ENCODE measurements around the gene TECPR2. TPM values are rescaled to one million over a fixed set of nuclear protein-coding genes. Genes with fewer than 3 reads are reported as not detected.
"Not testable (repeated sequence)": the region's sequence is repeated elsewhere in the genome, so short reads cannot be mapped to it uniquely, and the experiment has no call there.

Gene TECPR2
- total and polyA plus RNA-seq, 2 donors, result 7.6 to 8.3 TPM

DNA sequence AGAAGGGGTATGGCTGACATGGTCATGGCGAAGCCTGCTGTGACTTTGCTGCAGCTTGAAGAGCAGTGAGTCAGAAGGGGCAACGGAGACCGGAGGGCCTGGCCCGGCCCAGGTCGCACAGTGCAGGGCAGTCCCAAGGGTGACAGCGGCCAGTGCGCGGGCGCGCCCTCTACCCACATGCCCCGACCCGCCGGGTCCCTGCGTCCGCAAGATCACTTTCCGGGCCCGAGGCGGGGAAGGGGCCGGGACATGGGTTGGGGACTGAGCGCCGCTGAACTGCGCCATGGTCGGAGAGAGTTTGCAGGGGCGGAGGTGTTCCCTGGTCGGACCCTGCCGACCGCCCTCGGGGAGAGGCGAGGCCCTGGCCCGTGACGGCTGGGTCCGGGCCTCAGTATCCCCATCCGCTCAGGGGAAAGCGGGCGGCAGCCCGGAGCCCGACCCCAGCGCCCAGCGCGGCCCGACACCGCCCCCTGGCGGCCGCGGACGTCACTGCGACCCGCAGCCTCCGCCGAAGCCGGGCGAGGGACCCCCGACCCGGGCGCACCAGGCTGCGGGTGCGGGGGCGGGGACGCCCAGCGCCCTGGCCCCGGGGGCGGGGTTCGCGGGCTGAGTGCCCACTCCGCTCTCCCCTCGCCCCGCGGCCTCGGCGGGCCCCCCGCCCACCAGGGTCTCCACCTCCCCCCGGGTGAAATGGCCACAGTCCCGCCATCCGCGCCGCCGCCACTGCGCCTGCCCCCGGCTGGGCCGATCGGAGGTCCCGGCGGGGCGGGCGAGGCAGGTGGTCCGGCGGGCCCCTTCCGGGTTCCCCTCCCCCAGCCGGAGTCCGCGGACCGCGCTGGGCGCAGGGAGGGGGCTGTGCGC lies 154.0 kb downstream of the TECPR2 start:
- 2% methylated on average over 95 of the region's 95 CpGs for WGBS
- peak in 7 of 9 donors; percentile 36 to 75 (median 41) for DNase-seq (ENCODE audit: low read depth in 6 of 9, low spot score in 9 of 9)
- Histone ChIP-seq H3K27me3 (ENCODE audit: control insufficient read depth in 2 of 2, insufficient read depth in 1 of 2, low read length in 1 of 2) (peaks cover 2 to 34% of the 10 kb centered on the region in 2 donors), H3K27ac (ENCODE audit: low read depth in 1 of 2, low read length in 1 of 2) (no peak overlapping the region), H3K36me3 (ENCODE audit: control insufficient read depth in 2 of 2, insufficient read depth in 2 of 2, low read length in 1 of 2) (no peaks in the 10 kb centered on the region), H3K4me1 (ENCODE audit: control insufficient read depth in 2 of 2, insufficient read depth in 2 of 2, low read length in 2 of 2) (peaks cover 3 to 10% of the 10 kb centered on the region in 2 donors), H3K4me3 (ENCODE audit: low read length in 2 of 2) (peak overlapping the region; percentile 43 to 64), H3K9me3 (ENCODE audit: control insufficient read depth in 2 of 2, insufficient read depth in 1 of 2, low read length in 1 of 2) (peaks cover 0 to 4% of the 10 kb centered on the region in 2 donors)

DNA sequence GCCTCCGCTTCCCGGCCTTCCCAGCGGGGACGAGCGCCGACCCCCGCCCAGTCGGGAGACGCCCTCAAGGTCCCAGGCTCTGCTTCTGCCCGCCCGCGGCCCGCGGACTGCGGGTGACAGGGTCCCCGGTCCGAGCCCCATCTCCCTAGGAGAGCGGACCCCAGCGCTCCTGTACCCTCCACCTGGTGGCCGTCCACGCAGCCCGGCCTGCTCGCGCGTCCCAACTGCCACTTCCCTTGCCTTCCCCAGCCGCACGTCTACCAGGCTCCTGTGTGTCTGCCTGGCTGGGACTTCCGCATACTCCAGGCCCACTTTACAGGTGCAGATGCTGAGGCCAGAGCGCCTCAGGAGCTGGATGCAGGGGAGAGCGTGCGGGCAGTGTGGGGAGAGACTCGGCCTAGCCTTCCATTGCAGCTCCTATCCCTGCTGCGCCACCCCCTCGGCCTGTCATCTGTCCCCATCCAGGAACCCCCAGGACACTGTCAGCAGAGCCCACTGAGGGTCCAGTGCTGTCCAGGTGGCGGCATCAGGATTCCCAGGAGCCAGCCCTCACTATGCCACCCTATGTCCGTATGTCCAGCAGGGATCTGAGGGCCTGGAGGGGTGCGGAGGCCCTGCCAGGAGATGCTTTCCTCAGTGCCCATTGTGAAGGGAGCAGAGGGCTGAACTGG lies 154.8 kb downstream of the TECPR2 start:
- DNase-seq (ENCODE audit: low read depth in 6 of 9, low spot score in 9 of 9), result peak in 1 of 9 donors; percentile 16
- H3K36me3 ChIP-seq (ENCODE audit: control insufficient read depth in 2 of 2, insufficient read depth in 2 of 2, low read length in 1 of 2), result no peaks in the 10 kb centered on the region
- H3K27ac ChIP-seq (ENCODE audit: low read depth in 1 of 2, low read length in 1 of 2), result no peak overlapping the region
- peak overlapping the region in 1 of 2 donors; percentile 64 for H3K4me3 ChIP-seq (ENCODE audit: low read length in 2 of 2)
- H3K4me1 ChIP-seq (ENCODE audit: control insufficient read depth in 2 of 2, insufficient read depth in 2 of 2, low read length in 2 of 2), result peaks cover 3 to 10% of the 10 kb centered on the region in 2 donors
- 33% methylated on average over 37 of the region's 37 CpGs for WGBS
- peaks cover 0 to 4% of the 10 kb centered on the region in 2 donors for H3K9me3 ChIP-seq (ENCODE audit: control insufficient read depth in 2 of 2, insufficient read depth in 1 of 2, low read length in 1 of 2)
- H3K27me3 ChIP-seq (ENCODE audit: control insufficient read depth in 2 of 2, insufficient read depth in 1 of 2, low read length in 1 of 2), result peaks cover 2 to 34% of the 10 kb centered on the region in 2 donors

DNA sequence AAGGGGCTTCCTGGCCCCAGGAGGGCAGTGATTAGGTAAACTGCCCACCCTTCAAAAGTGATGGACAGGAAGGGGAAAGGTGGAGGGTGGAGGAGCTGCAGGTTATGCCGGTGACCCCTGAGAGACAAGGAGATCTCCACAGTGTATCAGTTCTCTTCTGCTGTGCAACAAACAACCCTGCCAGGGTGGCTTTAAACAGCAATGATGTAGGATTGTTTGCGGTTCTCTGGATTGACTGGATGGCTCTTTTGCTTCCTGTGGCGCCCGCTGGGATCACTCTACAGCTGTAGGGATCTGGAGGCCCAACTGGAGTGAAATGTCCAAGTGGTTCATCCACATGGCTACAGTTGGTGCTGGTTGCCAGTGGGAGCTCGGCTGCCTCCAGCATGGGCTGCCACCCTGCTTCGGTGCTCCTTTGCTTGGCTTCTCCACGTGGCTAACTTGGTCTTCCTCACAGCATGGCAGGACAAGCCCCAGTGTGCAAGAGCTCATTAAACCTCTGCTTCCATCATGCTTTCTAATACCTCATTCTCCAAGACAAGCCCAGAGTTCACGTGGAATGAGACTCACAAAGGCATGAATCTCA lies 155.4 kb downstream of the TECPR2 start:
- peaks cover 3 to 13% of the 10 kb centered on the region in 2 donors for H3K4me1 ChIP-seq (ENCODE audit: control insufficient read depth in 2 of 2, insufficient read depth in 2 of 2, low read length in 2 of 2)
- H3K27ac ChIP-seq (ENCODE audit: low read depth in 1 of 2, low read length in 1 of 2), result no peak overlapping the region
- no peak for DNase-seq (ENCODE audit: low read depth in 6 of 9, low spot score in 9 of 9)
- WGBS, result 94% methylated on average over 8 of the region's 8 CpGs
- H3K4me3 ChIP-seq (ENCODE audit: low read length in 2 of 2), result no peak overlapping the region
- peaks cover 0 to 4% of the 10 kb centered on the region in 2 donors for H3K9me3 ChIP-seq (ENCODE audit: control insufficient read depth in 2 of 2, insufficient read depth in 1 of 2, low read length in 1 of 2)
- H3K27me3 ChIP-seq (ENCODE audit: control insufficient read depth in 2 of 2, insufficient read depth in 1 of 2, low read length in 1 of 2), result peaks cover 2 to 34% of the 10 kb centered on the region in 2 donors
- no peaks in the 10 kb centered on the region for H3K36me3 ChIP-seq (ENCODE audit: control insufficient read depth in 2 of 2, insufficient read depth in 2 of 2, low read length in 1 of 2)

DNA sequence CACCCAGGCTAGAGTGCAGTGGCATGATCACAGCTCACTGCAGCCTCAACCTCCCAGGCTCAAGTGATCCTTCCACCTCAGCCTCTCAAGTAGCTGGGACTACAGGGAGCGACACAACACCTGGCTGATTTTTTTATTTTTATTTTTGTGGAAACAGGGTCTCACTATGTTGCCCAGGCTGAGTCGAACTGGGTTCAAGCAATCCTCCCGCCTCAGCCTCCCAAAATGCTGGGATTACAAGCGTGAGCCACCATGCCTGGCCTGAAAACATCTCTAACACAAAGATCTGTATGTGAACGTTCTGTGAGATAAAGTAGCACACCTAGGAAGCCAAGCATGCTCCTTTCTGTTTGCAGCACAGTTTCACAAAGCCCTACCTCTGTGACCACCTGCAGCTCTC lies 157.0 kb downstream of the TECPR2 start:
- H3K36me3 ChIP-seq (ENCODE audit: control insufficient read depth in 2 of 2, insufficient read depth in 2 of 2, low read length in 1 of 2); H3K27ac ChIP-seq (ENCODE audit: low read depth in 1 of 2, low read length in 1 of 2): not testable (repeated sequence)
- whole genome bisulfite sequencing, result 88% methylated on average over 5 of the region's 5 CpGs

DNA sequence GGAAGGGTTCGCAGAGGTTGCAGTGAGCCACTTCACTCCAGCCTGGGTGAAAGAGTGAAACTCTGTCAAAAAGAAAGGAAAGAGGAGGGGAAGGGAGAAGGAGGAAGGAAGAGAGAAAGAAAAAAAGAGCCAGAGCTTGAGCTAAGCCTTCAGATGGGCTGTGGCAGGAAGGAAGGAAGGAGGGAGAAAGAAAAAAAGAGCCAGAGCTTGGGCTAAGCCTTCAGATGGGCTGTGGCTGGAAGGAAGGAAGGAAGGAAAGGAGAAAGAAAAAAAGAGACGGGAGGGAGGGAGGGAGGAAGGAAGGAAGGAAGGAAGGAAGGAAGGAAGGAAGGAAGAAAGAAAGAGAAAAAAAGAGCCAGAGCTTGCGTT lies 160.4 kb downstream of the TECPR2 start:
- DNase-seq (ENCODE audit: low read depth in 6 of 9, low spot score in 9 of 9), result no peak
- WGBS, result 49% methylated on average over 3 of the region's 3 CpGs
- Histone ChIP-seq H3K36me3 (ENCODE audit: control insufficient read depth in 2 of 2, insufficient read depth in 2 of 2, low read length in 1 of 2) (no peaks in the 10 kb centered on the region), H3K4me3 (ENCODE audit: low read length in 2 of 2) (no peak overlapping the region), H3K27ac (ENCODE audit: low read depth in 1 of 2, low read length in 1 of 2) (no peak overlapping the region), H3K27me3 (ENCODE audit: control insufficient read depth in 2 of 2, insufficient read depth in 1 of 2, low read length in 1 of 2) (peaks cover 0 to 20% of the 10 kb centered on the region in 2 donors), H3K4me1 (ENCODE audit: control insufficient read depth in 2 of 2, insufficient read depth in 2 of 2, low read length in 2 of 2) (peaks cover 9 to 27% of the 10 kb centered on the region in 2 donors), H3K9me3 (ENCODE audit: control insufficient read depth in 2 of 2, insufficient read depth in 1 of 2, low read length in 1 of 2) (no peaks in the 10 kb centered on the region)

More for the DNA sequence above, 157.0 kb downstream of the TECPR2 start:
- H3K9me3 ChIP-seq (ENCODE audit: control insufficient read depth in 2 of 2, insufficient read depth in 1 of 2, low read length in 1 of 2); H3K4me3 ChIP-seq (ENCODE audit: low read length in 2 of 2): not testable (repeated sequence)
- H3K4me1 ChIP-seq (ENCODE audit: control insufficient read depth in 2 of 2, insufficient read depth in 2 of 2, low read length in 2 of 2), result peaks cover 12 to 27% of the 10 kb centered on the region in 2 donors
- DNase-seq (ENCODE audit: low read depth in 6 of 9, low spot score in 9 of 9), result peak in 1 of 9 donors; percentile 18
- peaks cover 2 to 40% of the 10 kb centered on the region in 2 donors for H3K27me3 ChIP-seq (ENCODE audit: control insufficient read depth in 2 of 2, insufficient read depth in 1 of 2, low read length in 1 of 2)

DNA sequence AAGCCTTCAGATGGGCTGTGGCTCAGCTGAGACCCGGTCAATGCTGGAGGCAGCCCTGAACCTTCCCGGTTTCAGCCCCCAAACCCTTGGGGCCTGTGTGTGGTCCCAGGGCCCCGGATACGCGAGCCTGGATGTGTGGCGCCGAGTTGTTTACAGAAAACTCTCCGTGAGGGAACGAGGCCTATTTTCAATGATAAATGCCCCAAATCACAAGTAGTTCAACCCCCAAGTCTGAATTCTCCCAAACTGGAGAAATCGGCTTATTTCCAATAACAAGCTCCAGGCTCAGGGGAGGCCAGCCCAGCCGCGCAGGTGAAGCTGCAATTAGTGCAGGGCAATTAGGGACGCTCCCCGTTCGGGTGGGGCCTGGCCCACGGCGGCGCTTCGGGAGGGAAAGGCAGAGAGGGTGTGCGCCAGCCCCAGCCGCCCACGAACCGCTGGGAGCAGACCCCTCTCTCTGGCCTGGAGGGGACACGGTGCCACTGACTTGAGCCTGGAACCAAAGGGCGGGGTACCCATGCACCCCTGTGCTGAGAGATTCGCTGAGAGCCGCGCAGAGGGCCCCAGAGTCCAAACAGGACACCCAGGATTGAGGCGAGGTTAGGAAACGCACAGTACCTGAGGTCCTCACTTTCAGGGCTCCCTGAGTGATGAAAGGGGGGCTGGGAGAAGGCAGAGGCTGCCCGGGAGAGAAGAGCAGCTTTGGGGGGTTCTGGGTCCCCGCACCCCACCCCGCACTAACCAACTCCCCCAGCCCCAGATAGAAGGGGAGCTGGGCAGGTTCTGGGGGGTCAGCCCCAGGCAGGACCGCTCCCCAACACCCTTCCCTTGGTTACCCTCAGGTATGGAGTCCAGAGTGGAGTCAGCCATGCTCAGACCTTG lies 161.1 kb downstream of the TECPR2 start:
- peak overlapping the region; percentile 61 to 66 for H3K4me3 ChIP-seq (ENCODE audit: low read length in 2 of 2)
- H3K4me1 ChIP-seq (ENCODE audit: control insufficient read depth in 2 of 2, insufficient read depth in 2 of 2, low read length in 2 of 2), result peaks cover 9 to 27% of the 10 kb centered on the region in 2 donors
- 65% methylated on average over 34 of the region's 34 CpGs for WGBS
- no peak for DNase-seq (ENCODE audit: low read depth in 6 of 9, low spot score in 9 of 9)
- no peaks in the 10 kb centered on the region for H3K36me3 ChIP-seq (ENCODE audit: control insufficient read depth in 2 of 2, insufficient read depth in 2 of 2, low read length in 1 of 2)
- no peaks in the 10 kb centered on the region for H3K9me3 ChIP-seq (ENCODE audit: control insufficient read depth in 2 of 2, insufficient read depth in 1 of 2, low read length in 1 of 2)
- peaks cover 0 to 14% of the 10 kb centered on the region in 2 donors for H3K27me3 ChIP-seq (ENCODE audit: control insufficient read depth in 2 of 2, insufficient read depth in 1 of 2, low read length in 1 of 2)
- H3K27ac ChIP-seq (ENCODE audit: low read depth in 1 of 2, low read length in 1 of 2), result peak overlapping the region in 1 of 2 donors; percentile 3

DNA sequence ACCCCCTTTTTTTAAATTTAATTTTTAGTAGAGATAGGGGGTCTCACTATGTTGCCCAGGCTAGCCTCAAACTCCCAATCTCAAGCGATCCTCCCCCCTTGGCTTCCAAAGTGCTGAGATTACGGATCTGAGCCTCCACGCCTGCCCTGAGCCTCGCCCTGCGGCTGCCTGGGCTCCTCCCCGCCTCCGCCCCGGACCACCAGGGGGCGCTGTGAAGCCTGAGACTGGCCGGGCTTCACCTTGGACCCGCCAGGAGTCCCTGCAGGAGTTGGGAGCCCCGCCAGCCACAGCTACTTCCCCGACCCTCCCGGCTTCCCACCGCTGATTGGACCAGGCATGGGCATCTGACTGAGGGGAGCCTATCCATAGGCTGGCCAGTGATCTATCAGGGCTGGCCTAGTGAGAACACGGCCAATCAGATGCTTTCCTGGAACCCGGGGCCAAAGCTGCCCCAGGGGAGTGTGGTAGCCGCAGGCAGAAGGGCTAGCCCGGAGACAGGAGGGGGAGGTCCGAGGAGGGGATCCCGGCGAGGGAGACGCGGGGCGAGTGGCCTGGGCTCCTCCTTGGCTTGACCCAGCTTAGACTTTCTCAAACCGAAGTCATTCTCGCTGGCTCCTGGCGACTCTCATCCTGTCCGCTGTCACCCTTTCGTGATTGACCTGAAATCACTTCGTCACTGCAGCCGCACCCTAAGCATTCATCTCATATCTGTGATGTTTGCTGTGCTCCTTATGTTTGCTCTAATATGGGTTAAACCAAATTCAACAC lies 161.9 kb downstream of the TECPR2 start:
- Histone ChIP-seq H3K4me3 (ENCODE audit: low read length in 2 of 2) (peak overlapping the region; percentile 61 to 66), H3K27me3 (ENCODE audit: control insufficient read depth in 2 of 2, insufficient read depth in 1 of 2, low read length in 1 of 2) (peaks cover 0 to 13% of the 10 kb centered on the region in 2 donors), H3K4me1 (ENCODE audit: control insufficient read depth in 2 of 2, insufficient read depth in 2 of 2, low read length in 2 of 2) (peaks cover 9 to 27% of the 10 kb centered on the region in 2 donors), H3K9me3 (ENCODE audit: control insufficient read depth in 2 of 2, insufficient read depth in 1 of 2, low read length in 1 of 2) (no peaks in the 10 kb centered on the region), H3K36me3 (ENCODE audit: control insufficient read depth in 2 of 2, insufficient read depth in 2 of 2, low read length in 1 of 2) (no peaks in the 10 kb centered on the region), H3K27ac (ENCODE audit: low read depth in 1 of 2, low read length in 1 of 2) (peak overlapping the region; percentile 58 to 80)
- DNase-seq (ENCODE audit: low read depth in 6 of 9, low spot score in 9 of 9), result peak; percentile 71 to 91 (median 83)
- WGBS, result under 1% methylated on average over 32 of the region's 32 CpGs
